ENCODE results near the gene MIS12. TPM values are rescaled to one million over a fixed set of nuclear protein-coding genes. Genes with fewer than 3 reads are reported as not detected.

The MIS12 gene
- total and polyA plus RNA-seq, 2 of the 13 experiments (the other 11 are each of a cell fraction or from before 2014, with no cell fraction given) = 13.4 to 28.0 TPM

- TF ChIP-seq ZNF577 (CRISPR knock-in tag; IDR thresholded peaks at IDR 0.05; ENCODE audit: borderline replicate concordance, low read depth) (no peak), ZNF260 (CRISPR knock-in tag; IDR thresholded peaks at IDR 0.05; ENCODE audit: borderline replicate concordance, low read depth) (no peak), DR1 (CRISPR knock-in tag; IDR thresholded peaks at IDR 0.05) (peak; percentile 62; the same call in 1 of the 2 replicates), ZNF724P (CRISPR knock-in tag; IDR thresholded peaks at IDR 0.05; ENCODE audit: borderline replicate concordance) (peak; percentile 51; the same call in 1 of the 2 replicates), ZNF672 (CRISPR knock-in tag; IDR thresholded peaks at IDR 0.05) (no peak), MYPOP (CRISPR knock-in tag; IDR thresholded peaks at IDR 0.05) (peak; percentile 37; the same call in 1 of the 2 replicates), PPARG (CRISPR knock-in tag; conservative IDR thresholded peaks at IDR 0.05) (peak; percentile 52; the same call in 1 of the 2 replicates), SAFB2 (CRISPR knock-in tag; IDR thresholded peaks at IDR 0.05; ENCODE audit: borderline replicate concordance, low read depth) (peak; percentile 33; the same call in 1 of the 2 replicates), ZNF737 (CRISPR knock-in tag; IDR thresholded peaks at IDR 0.05; ENCODE audit: borderline replicate concordance) (no peak), GABPB1 (CRISPR knock-in tag; IDR thresholded peaks at IDR 0.05) (peak; percentile 96), ZNF484 (CRISPR knock-in tag; IDR thresholded peaks at IDR 0.05; ENCODE audit: borderline replicate concordance, low read depth) (no peak), U2AF1 (optimal IDR thresholded peaks at IDR 0.05; ENCODE audit: low read depth, low read length) (no peak), JDP2 (CRISPR knock-in tag; IDR thresholded peaks at IDR 0.05; ENCODE audit: borderline replicate concordance) (no peak), HOXD1 (CRISPR knock-in tag; IDR thresholded peaks at IDR 0.05) (peak; percentile 80; the same call in 1 of the 2 replicates), ZFP82 (CRISPR knock-in tag; IDR thresholded peaks at IDR 0.05; ENCODE audit: borderline replicate concordance) (no peak), ZNF343 (CRISPR knock-in tag; IDR thresholded peaks at IDR 0.05) (peak; percentile 84; the same call in 1 of the 2 replicates), MZF1 (CRISPR knock-in tag; IDR thresholded peaks at IDR 0.05; ENCODE audit: borderline replicate concordance) (0 out of 2 replicates have a peak, but pooled peaks have one; percentile 42), ZFAT (CRISPR knock-in tag; conservative IDR thresholded peaks at IDR 0.05) (no peak), FOXP1 (IDR thresholded peaks at IDR 0.05) (no peak), FOXP1 (CRISPR knock-in tag; IDR thresholded peaks at IDR 0.05) (no peak), YEATS2 (CRISPR knock-in tag; IDR thresholded peaks at IDR 0.05; ENCODE audit: borderline replicate concordance) (peak; percentile 89), ZNF530 (CRISPR knock-in tag; IDR thresholded peaks at IDR 0.05; ENCODE audit: low read depth) (no peak), ZNF709 (CRISPR knock-in tag; IDR thresholded peaks at IDR 0.05) (0 out of 2 replicates have a peak, but pooled peaks have one; percentile 40), ZNF629 (CRISPR knock-in tag; conservative IDR thresholded peaks at IDR 0.05) (no peak), EP300 (IDR thresholded peaks at IDR 0.05; ENCODE audit: low read depth in 2 of 2, low read length in 2 of 2) (0 out of 4 replicates have a peak, but pooled peaks of 1 of the 2 experiments have one; percentile 22), EP300 (CRISPR knock-in tag; IDR thresholded peaks at IDR 0.05; ENCODE audit: borderline replicate concordance) (no peak)
Observed at GRCh38 chr17:5486206-5487124, at the start of gene MIS12 (continued).

Data from HepG2 (cell line).